OCI-LY7 (cell line): ENCODE data around the gene PBX2. TPM values are rescaled to one million over a fixed set of nuclear protein-coding genes. Genes with fewer than 3 reads are reported as not detected.
A peak's percentile ranks its signal among the peaks of the same experiment; 100 is the strongest.
"Not testable (repeated sequence)": the region's sequence is repeated elsewhere in the genome, so short reads cannot be mapped to it uniquely, and the experiment has no call there.

ENCODE experiments used
- BruUV-seq: library from RNA; stranded (reverse); fragments of 400-500 nt; replicated peaks from 2 replicates; lab custom pipeline; 2021; lab: Mats Ljungman, UMichigan
- CTCF ChIA-PET: fragments of 300-600 bp; sonication (Branson Sonifier 250); formaldehyde crosslinking; loops from one replicate; lab custom pipeline; 2022; ENCODE audit warnings: antibody characterized with exemption; ENCODE audit not compliant: unreplicated experiment; lab: Charles Lee
- POLR2A ChIA-PET: fragments of 300-600 bp; sonication (Branson Sonifier 250); formaldehyde crosslinking; loops from one replicate; lab custom pipeline; 2022; ENCODE audit warnings: antibody characterized with exemption; lab: Charles Lee
- DNase-seq: peaks from one replicate; pipeline ENCODE4 v3.0.0-alpha.2; 2015; ENCODE audit warnings: low spot score
- H2AFZ ChIP-seq: fragments of 200-600 bp; sonication (generic), shearing (Covaris generic); 2 replicates; pipeline ENCODE4 v1.6.1; 2014; ENCODE audit warnings: mild to moderate bottlenecking, antibody characterized with exemption, low read length, moderate library complexity
- H3K27ac ChIP-seq: fragments of 200-600 bp; sonication (generic); 2 replicates; pipeline ENCODE4 v1.5.1; 2014; ENCODE audit warnings: mixed run types, low read depth, mild to moderate bottlenecking, moderate library complexity, low read length, inconsistent platforms; ENCODE audit not compliant: poor library complexity, severe bottlenecking
- H3K36me3 ChIP-seq: fragments of 200-600 bp; sonication (generic); 2 replicates; pipeline ENCODE4 v1.6.1; 2014; ENCODE audit warnings: mild to moderate bottlenecking, antibody characterized with exemption, low read length, moderate library complexity, mixed read lengths; ENCODE audit not compliant: insufficient read depth
- H3K4me1 ChIP-seq: fragments of 200-600 bp; sonication (generic); 2 replicates; pipeline ENCODE4 v1.5.1; 2014; ENCODE audit warnings: mild to moderate bottlenecking, low read length; ENCODE audit not compliant: insufficient read depth, poor library complexity, severe bottlenecking
- H3K4me2 ChIP-seq: fragments of 200-600 bp; sonication (generic); 2 replicates; pipeline ENCODE4 v1.6.1; 2014; ENCODE audit warnings: mild to moderate bottlenecking, low read length
- H3K4me3 ChIP-seq: fragments of 200-600 bp; sonication (generic); 2 replicates; pipeline ENCODE4 v1.5.1; 2014; ENCODE audit warnings: mild to moderate bottlenecking, low read depth, low read length; ENCODE audit not compliant: poor library complexity, severe bottlenecking
- H3K79me2 ChIP-seq: fragments of 200-600 bp; sonication (generic); 2 replicates; pipeline ENCODE4 v1.6.1; 2016; ENCODE audit warnings: low read depth, mild to moderate bottlenecking, low read length, moderate library complexity, mixed read lengths; ENCODE audit not compliant: insufficient read depth
- H3K9me2 ChIP-seq: fragments of 200-600 bp; sonication (generic); 2 replicates; pipeline ENCODE4 v1.6.1; 2016; ENCODE audit warnings: mild to moderate bottlenecking, low read length, mixed read lengths; ENCODE audit not compliant: insufficient read depth
- H3K9me3 ChIP-seq: fragments of 200-600 bp; sonication (generic); 2 replicates; pipeline ENCODE4 v1.6.1; 2014; ENCODE audit warnings: mild to moderate bottlenecking, mixed run types, low read length, mixed read lengths
- H4K20me1 ChIP-seq: fragments of 200-600 bp; sonication (generic); 2 replicates; pipeline ENCODE4 v1.6.1; 2014; ENCODE audit warnings: mild to moderate bottlenecking, antibody characterized with exemption, low read length, moderate library complexity, mixed read lengths; ENCODE audit not compliant: insufficient read depth
- CTCF ChIP-seq: fragments of 200-600 bp; sonication (generic); conservative IDR thresholded peaks from 2 replicates; pipeline ENCODE4 v1.5.1; 2014; ENCODE audit warnings: mild to moderate bottlenecking, antibody characterized with exemption, low read length, moderate library complexity, mixed read lengths
- EZH2phosphoT487 ChIP-seq: fragments of 200-600 bp; sonication (generic); IDR thresholded peaks from 2 replicates; pipeline ENCODE4 v1.6.1; 2018; ENCODE audit warnings: low read depth, borderline replicate concordance, mild to moderate bottlenecking, mixed run types, antibody characterized with exemption, low read length, moderate library complexity, mixed read lengths
- intact Hi-C: fragments of 100-400 bp; cut with micrococcal nuclease; formaldehyde crosslinking; loops from one replicate; pipeline ENCODE4 v1.10.0; 2022; ENCODE audit not compliant: unreplicated experiment
- total RNA-seq, 2 experiments: library from RNA; depleted of rRNA in 1 of 2; stranded (reverse); fragments of >200 nt in 1 of 2; shearing (Covaris generic) in 1 of 2; gene quantifications; 2 replicates each; pipeline ENCODE4 v1.2.3, GENCODE V29; 2014 to 2022

Gene PBX2
- total RNA-seq, 2 experiments from 2014 or later: 23.1 to 80.5 TPM

DNA sequence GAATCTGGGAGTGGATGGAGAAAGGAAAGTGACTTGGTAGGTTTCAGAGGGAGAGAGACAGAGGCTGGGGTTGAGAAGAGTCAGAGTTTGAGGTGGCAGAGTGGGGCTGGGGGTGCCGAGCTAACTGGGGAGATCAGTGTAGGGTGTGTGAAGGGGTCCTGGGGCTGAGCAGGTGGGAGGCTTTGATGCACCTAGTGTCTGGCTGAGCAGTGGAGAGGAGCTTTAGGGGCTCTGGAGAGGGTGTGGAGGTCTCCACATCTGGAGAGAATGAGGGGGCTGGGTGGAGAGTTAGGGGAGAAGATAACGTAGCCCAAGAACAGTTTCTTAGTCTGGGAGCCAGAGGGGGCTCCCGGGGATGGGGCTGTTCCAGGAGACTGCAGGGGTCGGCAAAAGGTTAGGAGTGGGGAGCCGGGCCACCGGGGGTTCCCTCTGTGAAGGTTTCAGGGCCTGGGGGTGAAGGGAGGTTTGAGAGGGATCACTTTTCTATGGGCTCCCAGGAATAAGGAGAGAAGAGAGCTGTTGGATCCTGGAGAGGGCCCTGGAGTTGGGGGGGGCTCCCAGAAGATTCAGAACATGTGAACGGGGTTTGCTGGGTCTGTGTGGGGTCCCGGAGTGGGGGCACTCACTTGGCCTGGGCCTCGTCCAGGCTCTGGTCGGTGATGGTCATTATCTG lies 797 bp downstream of the PBX2 start:
- intact Hi-C loops: no loop called here
- Histone ChIP-seq H3K9me3 (no peaks in the 10 kb centered on the region), H2AFZ (no peak overlapping the region), H3K4me3 (peak overlapping the region; percentile 92), H4K20me1 (no peaks in the 10 kb centered on the region), H3K27ac (peak overlapping the region; percentile 79), H3K9me2 (no peaks in the 10 kb centered on the region), H3K4me1 (peaks cover 57% of the 10 kb centered on the region), H3K36me3 (peaks cover 33% of the 10 kb centered on the region), H3K79me2 (peaks cover 31% of the 10 kb centered on the region; the same call in 1 of the 2 replicates), H3K4me2 (peak overlapping the region; percentile 86)
- BruUV-seq: no TSS peak
- ChIA-PET POLR2A (interaction anchor here (0.8 to 3.3 kb wide), 3 partner anchors 10 to 78 kb away, joined by 3 to 16 read pairs (median 3); partner anchors contain the start of gene AGPAT1), CTCF (no interaction called here)
- no peak for DNase-seq
- TF ChIP-seq EZH2phosphoT487 (no peak), CTCF (no peak)

- no peaks in the 10 kb centered on the region for H3K9me3 ChIP-seq
- peaks cover 31% of the 10 kb centered on the region; the same call in 1 of the 2 replicates for H3K79me2 ChIP-seq
These were observed 1.5 kb downstream of the PBX2 start for GRCh38 chr6:32188381-32189068.

DNA sequence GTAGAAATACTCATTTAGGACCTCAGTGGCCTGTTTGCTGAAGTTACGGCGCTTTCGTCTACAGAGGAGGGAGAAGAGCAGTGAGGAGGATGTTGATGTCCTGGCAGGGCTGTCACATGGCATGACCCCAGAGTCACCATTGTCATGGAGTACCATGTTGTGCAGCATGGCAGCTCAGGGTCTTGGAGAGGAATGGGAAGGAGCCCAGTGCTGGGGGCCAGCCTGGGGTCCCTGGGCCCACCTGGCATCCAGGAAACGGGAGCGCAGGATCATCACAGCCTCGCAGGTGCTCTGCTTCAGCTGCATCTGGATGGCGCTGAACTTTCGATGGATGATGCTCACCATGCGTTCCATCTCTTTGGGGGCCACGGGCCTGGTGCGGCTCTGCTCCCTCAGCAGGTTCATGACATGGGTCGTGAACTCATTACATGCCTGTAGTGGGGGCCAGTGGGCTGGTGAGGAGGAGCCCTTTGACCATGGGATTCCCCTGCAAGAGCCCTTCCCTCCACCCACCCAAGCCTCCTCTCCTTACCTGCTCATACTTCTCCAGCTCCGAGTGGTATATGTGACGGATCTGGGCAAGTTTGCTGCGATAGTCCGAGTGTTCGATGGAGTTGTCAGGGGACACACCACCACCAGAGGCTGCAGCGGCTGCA lies 2.1 kb downstream of the PBX2 start:
- CTCF ChIA-PET, DNase-seq, H2AFZ ChIP-seq, H3K9me2 ChIP-seq, H3K4me2 ChIP-seq, intact Hi-C loops, H3K4me3 ChIP-seq, H3K9me3 ChIP-seq, H4K20me1 ChIP-seq, POLR2A ChIA-PET, BruUV-seq: not testable (repeated sequence)
- Histone ChIP-seq H3K36me3 (peaks cover 46% of the 10 kb centered on the region), H3K27ac (peak overlapping the region; percentile 6), H3K79me2 (peaks cover 31% of the 10 kb centered on the region; the same call in 1 of the 2 replicates), H3K4me1 (peaks cover 44% of the 10 kb centered on the region)

More at GRCh38 chr6:32188381-32189068, 1.5 kb downstream of the PBX2 start:
- Histone ChIP-seq H3K27ac (peak overlapping the region; percentile 79), H3K9me2 (no peaks in the 10 kb centered on the region), H3K4me3 (peak overlapping the region; percentile 92), H4K20me1 (no peaks in the 10 kb centered on the region), H2AFZ (no peak overlapping the region), H3K36me3 (peaks cover 40% of the 10 kb centered on the region), H3K4me1 (peaks cover 50% of the 10 kb centered on the region), H3K4me2 (peak overlapping the region; percentile 86)
- DNase-seq: no peak
- ChIA-PET POLR2A (interaction anchor here (0.8 to 3.3 kb wide), 3 partner anchors 9 to 79 kb away, joined by 3 to 16 read pairs (median 3); partner anchors contain the start of gene AGPAT1), CTCF (no interaction called here)
- BruUV-seq: no TSS peak
- TF ChIP-seq EZH2phosphoT487 (no peak), CTCF (no peak)
- intact Hi-C loops: no loop called here
